ENCODE measurements around the gene COG8.

DNA sequence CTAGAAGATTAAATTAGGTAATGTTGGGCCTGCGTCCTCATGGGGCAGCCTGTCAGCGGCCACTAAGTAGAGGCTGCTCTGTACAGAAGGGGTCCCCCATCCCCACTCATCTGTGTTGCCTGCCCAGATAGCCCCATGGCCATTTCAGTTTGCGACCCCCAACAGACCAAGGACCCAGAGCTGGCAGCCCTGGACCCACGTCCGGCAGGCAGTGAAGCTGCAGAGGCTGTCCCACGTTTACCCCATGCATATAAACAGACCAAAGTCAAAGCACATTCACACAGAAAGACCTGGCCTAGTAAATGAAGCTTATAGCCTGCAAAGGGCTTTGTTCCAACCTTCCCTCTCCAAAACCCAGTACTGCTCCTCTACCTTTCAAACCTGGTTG is 13.6 kb downstream of the COG8 start:
- TF ChIP-seq, protein P1, sequence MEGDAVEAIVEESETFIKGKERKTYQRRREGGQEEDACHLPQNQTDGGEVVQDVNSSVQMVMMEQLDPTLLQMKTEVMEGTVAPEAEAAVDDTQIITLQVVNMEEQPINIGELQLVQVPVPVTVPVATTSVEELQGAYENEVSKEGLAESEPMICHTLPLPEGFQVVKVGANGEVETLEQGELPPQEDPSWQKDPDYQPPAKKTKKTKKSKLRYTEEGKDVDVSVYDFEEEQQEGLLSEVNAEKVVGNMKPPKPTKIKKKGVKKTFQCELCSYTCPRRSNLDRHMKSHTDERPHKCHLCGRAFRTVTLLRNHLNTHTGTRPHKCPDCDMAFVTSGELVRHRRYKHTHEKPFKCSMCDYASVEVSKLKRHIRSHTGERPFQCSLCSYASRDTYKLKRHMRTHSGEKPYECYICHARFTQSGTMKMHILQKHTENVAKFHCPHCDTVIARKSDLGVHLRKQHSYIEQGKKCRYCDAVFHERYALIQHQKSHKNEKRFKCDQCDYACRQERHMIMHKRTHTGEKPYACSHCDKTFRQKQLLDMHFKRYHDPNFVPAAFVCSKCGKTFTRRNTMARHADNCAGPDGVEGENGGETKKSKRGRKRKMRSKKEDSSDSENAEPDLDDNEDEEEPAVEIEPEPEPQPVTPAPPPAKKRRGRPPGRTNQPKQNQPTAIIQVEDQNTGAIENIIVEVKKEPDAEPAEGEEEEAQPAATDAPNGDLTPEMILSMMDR (IDR thresholded peaks at IDR 0.05; ENCODE audit: insufficient read depth, low read length, poor library complexity, severe bottlenecking): no peak
- no peak for TF ChIP-seq EZH2phosphoT487 (conservative IDR thresholded peaks at IDR 0.05; ENCODE audit: low read length)

Data from SU-DHL-6 (cell line).